Peyer's patch (tissue), 4 donors: ENCODE measurements around the gene MARK4. TPM values are rescaled to one million over a fixed set of nuclear protein-coding genes. Genes with fewer than 3 reads are reported as not detected.

Source experiments
- DNase-seq, 3 donors: peaks; one replicate each; pipeline ENCODE4 v3.0.0-alpha.2; 2017 to 2019
- H3K27ac ChIP-seq, 4 donors: fragments of 200-600 bp; sonication (generic); one replicate each; pipeline ENCODE4 v1.5.1; 2016 to 2019
- H3K27me3 ChIP-seq, 2 donors: fragments of 200-600 bp; sonication (generic); one replicate each; pipeline ENCODE4 v1.5.1; 2019
- H3K36me3 ChIP-seq, 3 donors: fragments of 200-600 bp; sonication (generic); one replicate each; pipeline ENCODE4 v1.5.1; 2016 to 2019
- H3K4me1 ChIP-seq, 4 donors: fragments of 200-600 bp; sonication (generic); one replicate each; pipeline ENCODE4 v1.5.1; 2016 to 2019
- H3K4me3 ChIP-seq, 4 donors: fragments of 200-600 bp; sonication (generic); 1 replicate in 3 of 4; 2 replicates in 1 of 4; pipeline ENCODE4 v1.5.1; 2016 to 2019; ENCODE audit warnings: mild to moderate bottlenecking in 1 of 4
- H3K9me3 ChIP-seq, 4 donors: fragments of 200-600 bp; sonication (generic); one replicate each; pipeline ENCODE4 v1.5.1; 2016 to 2019; ENCODE audit warnings: mild to moderate bottlenecking in 1 of 4
- CTCF ChIP-seq, 6 experiments: fragments of 450-650 bp in 4 of 6; fragments of 200-600 bp in 2 of 6; sonication (generic) in 1 of 6; IDR thresholded peaks; one replicate each; pipeline ENCODE4 v1.5.1; 2017 to 2019; ENCODE audit warnings: antibody characterized with exemption in 6 of 6, mild to moderate bottlenecking in 3 of 6, moderate library complexity in 1 of 6
- POLR2A ChIP-seq, 2 donors: fragments of 450-650 bp; IDR thresholded peaks; one replicate each; pipeline ENCODE4 v1.5.1; 2017; ENCODE audit warnings: antibody characterized with exemption in 2 of 2, mild to moderate bottlenecking in 2 of 2, moderate library complexity in 2 of 2
- total RNA-seq, 4 donors: library from RNA; depleted of rRNA; stranded (reverse); fragments of >200 nt; gene quantifications; one replicate each; pipeline ENCODE4 v1.1.0, GENCODE V29; 2016

MARK4 gene
- total RNA-seq, 4 donors from 2014 or later: 8.1 to 63.5 (median 23.4) TPM

- no peak overlapping the region for H3K4me3 ChIP-seq
- peaks cover 0 to 28% (median 10%) of the 10 kb centered on the region in 4 donors for H3K4me1 ChIP-seq
- no peaks in the 10 kb centered on the region for H3K9me3 ChIP-seq
- TF ChIP-seq POLR2A (IDR thresholded peaks at IDR 0.05) (no peak), CTCF (IDR thresholded peaks at IDR 0.05) (no peak)
- H3K27ac ChIP-seq: no peak overlapping the region
- H3K36me3 ChIP-seq: peaks cover 0 to 3% (median 0%) of the 10 kb centered on the region in 3 donors
- no peak for DNase-seq
- H3K27me3 ChIP-seq: no peaks in the 10 kb centered on the region
Measured at GRCh38 chr19:45256836-45257235, 5.8 kb downstream of the MARK4 start.

GRCh38 chr19:45258862-45259261 lies 7.8 kb downstream of the MARK4 start:
- no peak for TF ChIP-seq CTCF (IDR thresholded peaks at IDR 0.05)
- no peak for TF ChIP-seq POLR2A (IDR thresholded peaks at IDR 0.05)
- no peak overlapping the region for H3K27ac ChIP-seq
- peaks cover 0 to 7% (median 2%) of the 10 kb centered on the region in 4 donors for H3K4me1 ChIP-seq
- no peaks in the 10 kb centered on the region for H3K9me3 ChIP-seq
- H3K36me3 ChIP-seq: peaks cover 0 to 3% (median 0%) of the 10 kb centered on the region in 3 donors
- DNase-seq: no peak
- H3K4me3 ChIP-seq: no peak overlapping the region
- H3K27me3 ChIP-seq: no peaks in the 10 kb centered on the region

GRCh38 chr19:45262570-45262969 lies 11.5 kb downstream of the MARK4 start:
- no peak for DNase-seq
- Histone ChIP-seq H3K4me1 (no peaks in the 10 kb centered on the region), H3K27ac (no peak overlapping the region), H3K27me3 (no peaks in the 10 kb centered on the region), H3K36me3 (peaks cover 0 to 3% (median 0%) of the 10 kb centered on the region in 3 donors), H3K9me3 (no peaks in the 10 kb centered on the region), H3K4me3 (no peak overlapping the region)
- TF ChIP-seq POLR2A (IDR thresholded peaks at IDR 0.05) (no peak), CTCF (IDR thresholded peaks at IDR 0.05) (no peak)

GRCh38 chr19:45263013-45263412 lies 11.9 kb downstream of the MARK4 start:
- H3K27me3 ChIP-seq: no peaks in the 10 kb centered on the region
- TF ChIP-seq CTCF (IDR thresholded peaks at IDR 0.05) (no peak), POLR2A (IDR thresholded peaks at IDR 0.05) (no peak)
- no peak overlapping the region for H3K27ac ChIP-seq
- H3K4me1 ChIP-seq: no peaks in the 10 kb centered on the region
- H3K36me3 ChIP-seq: peaks cover 0 to 3% (median 0%) of the 10 kb centered on the region in 3 donors
- no peak for DNase-seq
- H3K9me3 ChIP-seq: no peaks in the 10 kb centered on the region
- H3K4me3 ChIP-seq: no peak overlapping the region

- peaks cover 0 to 5% (median 0%) of the 10 kb centered on the region in 3 donors for H3K36me3 ChIP-seq
- H3K9me3 ChIP-seq: no peaks in the 10 kb centered on the region
- no peak for DNase-seq
- no peak overlapping the region for H3K27ac ChIP-seq
- no peaks in the 10 kb centered on the region for H3K4me1 ChIP-seq
- no peaks in the 10 kb centered on the region for H3K27me3 ChIP-seq
- H3K4me3 ChIP-seq: no peak overlapping the region
- no peak for TF ChIP-seq POLR2A (IDR thresholded peaks at IDR 0.05)
- no peak for TF ChIP-seq CTCF (IDR thresholded peaks at IDR 0.05)
Measured at GRCh38 chr19:45264781-45265317, 13.8 kb downstream of the MARK4 start.

- Histone ChIP-seq H3K27me3 (no peaks in the 10 kb centered on the region), H3K4me1 (no peaks in the 10 kb centered on the region), H3K4me3 (no peak overlapping the region), H3K27ac (no peak overlapping the region), H3K36me3 (peaks cover 0 to 8% (median 0%) of the 10 kb centered on the region in 3 donors), H3K9me3 (no peaks in the 10 kb centered on the region)
- no peak for DNase-seq
- TF ChIP-seq CTCF (IDR thresholded peaks at IDR 0.05) (no peak), POLR2A (IDR thresholded peaks at IDR 0.05) (no peak)
Measured at GRCh38 chr19:45265375-45265774, 14.3 kb downstream of the MARK4 start.
